ENCODE measurements around the gene ACTN4. TPM values are rescaled to one million over a fixed set of nuclear protein-coding genes. Genes with fewer than 3 reads are reported as not detected.

The ACTN4 gene
- total RNA-seq, 2 experiments from 2014 or later = 236 to 252 TPM

- H3K4me1 Mint-ChIP-seq = peaks cover 11% of the 10 kb centered on the region
- no peak overlapping the region for H3K27ac Mint-ChIP-seq
- H3K9me3 Mint-ChIP-seq = no peaks in the 10 kb centered on the region
- no peak overlapping the region for H3K4me3 Mint-ChIP-seq
- DNase-seq (no peak), ATAC-seq (ENCODE audit: low read depth) (no peak)
- POLR2A ChIA-PET = no interaction called here
- peaks cover 5% of the 10 kb centered on the region for H3K36me3 Mint-ChIP-seq
- no peaks in the 10 kb centered on the region for H3K27me3 Mint-ChIP-seq
Measured at GRCh38 chr19:38700902-38701454, 53.5 kb downstream of the ACTN4 start.

- DNase-seq (no peak), ATAC-seq (ENCODE audit: low read depth) (no peak)
- no peak overlapping the region for H3K4me3 Mint-ChIP-seq
- H3K27me3 Mint-ChIP-seq = no peaks in the 10 kb centered on the region
- H3K36me3 Mint-ChIP-seq = peaks cover 6% of the 10 kb centered on the region
- H3K9me3 Mint-ChIP-seq = no peaks in the 10 kb centered on the region
- POLR2A ChIA-PET = no interaction called here
- peaks cover 9% of the 10 kb centered on the region for H3K4me1 Mint-ChIP-seq
- no peak overlapping the region for H3K27ac Mint-ChIP-seq
Measured at GRCh38 chr19:38701455-38702063, 54.1 kb downstream of the ACTN4 start.

- Mint-ChIP-seq H3K27ac (no peak overlapping the region), H3K9me3 (no peaks in the 10 kb centered on the region), H3K36me3 (peaks cover 6% of the 10 kb centered on the region), H3K4me1 (peaks cover 6% of the 10 kb centered on the region), H3K4me3 (no peak overlapping the region), H3K27me3 (no peaks in the 10 kb centered on the region)
- POLR2A ChIA-PET = no interaction called here
- no peak for DNase-seq
- no peak for ATAC-seq (ENCODE audit: low read depth)
Measured at GRCh38 chr19:38702278-38702677, 54.8 kb downstream of the ACTN4 start.

GRCh38 chr19:38703509-38703908, 56.1 kb downstream of the ACTN4 start:
- ATAC-seq (ENCODE audit: low read depth) (no peak), DNase-seq (no peak)
- H3K27me3 Mint-ChIP-seq = no peaks in the 10 kb centered on the region
- H3K36me3 Mint-ChIP-seq = peaks cover 4% of the 10 kb centered on the region
- no peak overlapping the region for H3K27ac Mint-ChIP-seq
- POLR2A ChIA-PET = interaction anchor here (1.4 kb wide), 1 partner anchor 10 kb away, joined by 4 read pairs; no protein-coding TSS in a partner anchor
- H3K9me3 Mint-ChIP-seq = no peaks in the 10 kb centered on the region
- no peak overlapping the region for H3K4me3 Mint-ChIP-seq
- peaks cover 2% of the 10 kb centered on the region for H3K4me1 Mint-ChIP-seq

- H3K27ac Mint-ChIP-seq = no peak overlapping the region
- no peak overlapping the region for H3K4me3 Mint-ChIP-seq
- peaks cover 4% of the 10 kb centered on the region for H3K36me3 Mint-ChIP-seq
- POLR2A ChIA-PET = no interaction called here
- DNase-seq (no peak), ATAC-seq (ENCODE audit: low read depth) (no peak)
- no peaks in the 10 kb centered on the region for H3K27me3 Mint-ChIP-seq
- H3K4me1 Mint-ChIP-seq = peaks cover 2% of the 10 kb centered on the region
- H3K9me3 Mint-ChIP-seq = no peaks in the 10 kb centered on the region
Measured at GRCh38 chr19:38704488-38705026, 57.1 kb downstream of the ACTN4 start.

- Mint-ChIP-seq H3K9me3 (no peaks in the 10 kb centered on the region), H3K4me3 (no peak overlapping the region), H3K27me3 (no peaks in the 10 kb centered on the region), H3K4me1 (peaks cover 3% of the 10 kb centered on the region), H3K27ac (no peak overlapping the region), H3K36me3 (peaks cover 6% of the 10 kb centered on the region)
- DNase-seq (no peak), ATAC-seq (ENCODE audit: low read depth) (no peak)
- POLR2A ChIA-PET = no interaction called here
Measured at GRCh38 chr19:38705197-38706019, 58.0 kb downstream of the ACTN4 start.

GRCh38 chr19:38706792-38707511, 59.5 kb downstream of the ACTN4 start:
- H3K36me3 Mint-ChIP-seq = peaks cover 10% of the 10 kb centered on the region
- POLR2A ChIA-PET = no interaction called here

GRCh38 chr19:38707512-38708114, 60.2 kb downstream of the ACTN4 start:
- DNase-seq (no peak), ATAC-seq (ENCODE audit: low read depth) (no peak)
- Mint-ChIP-seq H3K4me1 (peaks cover 4% of the 10 kb centered on the region), H3K27me3 (no peaks in the 10 kb centered on the region), H3K4me3 (no peak overlapping the region), H3K36me3 (peaks cover 10% of the 10 kb centered on the region), H3K9me3 (no peaks in the 10 kb centered on the region), H3K27ac (no peak overlapping the region)
- POLR2A ChIA-PET = no interaction called here

More at GRCh38 chr19:38706792-38707511, 59.5 kb downstream of the ACTN4 start:
- peaks cover 4% of the 10 kb centered on the region for H3K4me1 Mint-ChIP-seq
- H3K9me3 Mint-ChIP-seq = no peaks in the 10 kb centered on the region
- no peak overlapping the region for H3K27ac Mint-ChIP-seq
- no peak overlapping the region for H3K4me3 Mint-ChIP-seq
- ATAC-seq (ENCODE audit: low read depth) (no peak), DNase-seq (no peak)
- no peaks in the 10 kb centered on the region for H3K27me3 Mint-ChIP-seq

GRCh38 chr19:38708413-38709024, 61.1 kb downstream of the ACTN4 start:
- ATAC-seq (ENCODE audit: low read depth) = no peak
- Mint-ChIP-seq H3K4me1 (peaks cover 4% of the 10 kb centered on the region), H3K9me3 (no peaks in the 10 kb centered on the region), H3K27me3 (no peaks in the 10 kb centered on the region), H3K36me3 (peaks cover 12% of the 10 kb centered on the region), H3K27ac (no peak overlapping the region), H3K4me3 (no peak overlapping the region)
- POLR2A ChIA-PET = no interaction called here
- no peak for DNase-seq

GRCh38 chr19:38709119-38709518, 61.7 kb downstream of the ACTN4 start:
- Mint-ChIP-seq H3K27me3 (no peaks in the 10 kb centered on the region), H3K4me3 (no peak overlapping the region), H3K27ac (no peak overlapping the region), H3K9me3 (no peaks in the 10 kb centered on the region), H3K4me1 (peaks cover 6% of the 10 kb centered on the region), H3K36me3 (peaks cover 14% of the 10 kb centered on the region)
- no peak for ATAC-seq (ENCODE audit: low read depth)
- POLR2A ChIA-PET = no interaction called here
- no peak for DNase-seq

- POLR2A ChIA-PET = no interaction called here
- Mint-ChIP-seq H3K4me3 (no peak overlapping the region), H3K27me3 (no peaks in the 10 kb centered on the region), H3K4me1 (peaks cover 4% of the 10 kb centered on the region), H3K36me3 (peaks cover 13% of the 10 kb centered on the region), H3K27ac (no peak overlapping the region), H3K9me3 (no peaks in the 10 kb centered on the region)
- DNase-seq (no peak), ATAC-seq (ENCODE audit: low read depth) (no peak)
Measured at GRCh38 chr19:38709671-38710415, 62.4 kb downstream of the ACTN4 start.

GRCh38 chr19:38710416-38710702, 62.9 kb downstream of the ACTN4 start:
- Mint-ChIP-seq H3K9me3 (no peaks in the 10 kb centered on the region), H3K4me1 (peaks cover 4% of the 10 kb centered on the region), H3K36me3 (peaks cover 13% of the 10 kb centered on the region), H3K27me3 (no peaks in the 10 kb centered on the region), H3K27ac (no peak overlapping the region), H3K4me3 (no peak overlapping the region)
- POLR2A ChIA-PET = no interaction called here
- ATAC-seq (ENCODE audit: low read depth) (no peak), DNase-seq (no peak)
